HG02571 (cell line): ENCODE measurements around the gene PCDHGB3.

Experiments used
- ATAC-seq: cut with Tn5 transposase; IDR thresholded peaks from one replicate; pipeline ENCODE4 v1.9.1; 2021; ENCODE audit warnings: mild to moderate bottlenecking, moderate library complexity; ENCODE audit not compliant: unreplicated experiment

PCDHGB3 gene

GRCh38 chr5:141417494-141418172, 47.6 kb downstream of the PCDHGB3 start, which contains the start of gene PCDHGB7:
Gene PCDHGB7 (plus strand): TSS chr5:141417677. CDS start chr5:141417860, 183 bp downstream.
- peak; percentile 75 for ATAC-seq

GRCh38 chr5:141419074-141419880, 49.2 kb downstream of the PCDHGB3 start:
- ATAC-seq: no peak

- ATAC-seq: no peak
These were observed 50.9 kb downstream of the PCDHGB3 start, which contains the start of gene PCDHGA11 for GRCh38 chr5:141420855-141421488. Gene PCDHGA11 (plus strand): TSS chr5:141421051. CDS start chr5:141421228, 177 bp downstream.

GRCh38 chr5:141421489-141421855, 51.4 kb downstream of the PCDHGB3 start:
- ATAC-seq: no peak
